ENCODE data around the gene CXorf58. TPM values are rescaled to one million over a fixed set of nuclear protein-coding genes. Genes with fewer than 3 reads are reported as not detected.

Gene CXorf58
- total and polyA plus RNA-seq, 9 of the 15 experiments (the other 6 are each of a cell fraction or from before 2014, with no cell fraction given): 0.10 to 0.27 (median 0.16) TPM; not detected in 3

DNA sequence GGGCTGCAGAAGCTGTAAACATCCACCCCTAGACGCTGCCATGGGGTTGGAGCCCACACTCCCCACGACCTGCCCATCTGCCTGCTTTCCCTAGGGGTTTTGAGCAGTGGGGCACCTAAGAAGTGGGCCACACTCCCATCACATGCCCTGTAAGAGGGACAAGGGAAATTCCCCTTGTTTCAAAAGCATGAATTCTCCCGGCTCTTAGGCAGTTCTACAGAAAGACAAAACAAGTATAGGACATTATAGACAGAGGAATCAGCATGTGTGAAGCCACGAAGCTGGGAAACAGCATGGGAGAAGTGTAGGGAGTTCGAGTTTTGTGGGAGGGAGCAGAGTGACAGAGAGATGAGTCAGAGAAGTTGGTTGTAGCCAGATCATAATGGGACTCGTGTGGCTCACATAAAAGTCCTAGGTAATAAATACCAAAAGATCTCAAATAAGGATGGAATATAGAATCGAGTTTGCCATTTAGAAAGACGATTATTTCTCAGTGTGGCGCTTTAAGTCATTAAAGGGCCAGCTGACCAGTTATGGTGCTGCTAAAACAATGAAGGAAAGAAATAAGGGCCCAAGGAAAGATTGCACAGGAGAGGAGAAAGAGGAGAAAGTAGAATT, 24.0 kb upstream of the CXorf58 start (continued):
- TF ChIP-seq HDAC8 (tag; IDR thresholded peaks at IDR 0.05): 0 out of 2 replicates have a peak, but pooled peaks have one; percentile 18
- TF ChIP-seq BHLHE40 (IDR thresholded peaks at IDR 0.05; ENCODE audit: low read length): no peak
- TF ChIP-seq ZNF384 (IDR thresholded peaks at IDR 0.05; ENCODE audit: low read depth, low read length): no peak
- TF ChIP-seq ZNF217 (CRISPR knock-in tag; IDR thresholded peaks at IDR 0.05): no peak
- no peak for TF ChIP-seq PYGO2 (tag; IDR thresholded peaks at IDR 0.05)
- TF ChIP-seq ZNF507 (tag; conservative IDR thresholded peaks at IDR 0.05): no peak
- TF ChIP-seq ZKSCAN8 (CRISPR knock-in tag; IDR thresholded peaks at IDR 0.05): 0 out of 2 replicates have a peak, but pooled peaks have one; percentile 50
- TF ChIP-seq, protein P1, sequence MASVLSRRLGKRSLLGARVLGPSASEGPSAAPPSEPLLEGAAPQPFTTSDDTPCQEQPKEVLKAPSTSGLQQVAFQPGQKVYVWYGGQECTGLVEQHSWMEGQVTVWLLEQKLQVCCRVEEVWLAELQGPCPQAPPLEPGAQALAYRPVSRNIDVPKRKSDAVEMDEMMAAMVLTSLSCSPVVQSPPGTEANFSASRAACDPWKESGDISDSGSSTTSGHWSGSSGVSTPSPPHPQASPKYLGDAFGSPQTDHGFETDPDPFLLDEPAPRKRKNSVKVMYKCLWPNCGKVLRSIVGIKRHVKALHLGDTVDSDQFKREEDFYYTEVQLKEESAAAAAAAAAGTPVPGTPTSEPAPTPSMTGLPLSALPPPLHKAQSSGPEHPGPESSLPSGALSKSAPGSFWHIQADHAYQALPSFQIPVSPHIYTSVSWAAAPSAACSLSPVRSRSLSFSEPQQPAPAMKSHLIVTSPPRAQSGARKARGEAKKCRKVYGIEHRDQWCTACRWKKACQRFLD (CRISPR knock-in tag; IDR thresholded peaks at IDR 0.05): peak; percentile 76; the same call in 1 of the 2 replicates
- TF ChIP-seq, protein P2, sequence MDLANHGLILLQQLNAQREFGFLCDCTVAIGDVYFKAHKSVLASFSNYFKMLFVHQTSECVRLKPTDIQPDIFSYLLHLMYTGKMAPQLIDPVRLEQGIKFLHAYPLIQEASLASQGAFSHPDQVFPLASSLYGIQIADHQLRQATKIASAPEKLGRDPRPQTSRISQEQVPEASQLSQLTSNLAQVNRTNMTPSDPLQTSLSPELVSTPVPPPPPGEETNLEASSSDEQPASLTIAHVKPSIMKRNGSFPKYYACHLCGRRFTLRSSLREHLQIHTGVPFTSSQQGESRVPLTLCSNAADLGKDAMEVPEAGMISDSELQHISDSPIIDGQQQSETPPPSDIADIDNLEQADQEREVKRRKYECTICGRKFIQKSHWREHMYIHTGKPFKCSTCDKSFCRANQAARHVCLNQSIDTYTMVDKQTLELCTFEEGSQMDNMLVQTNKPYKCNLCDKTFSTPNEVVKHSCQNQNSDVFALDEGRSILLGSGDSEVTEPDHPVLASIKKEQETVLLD (IDR thresholded peaks at IDR 0.05): 0 out of 2 replicates have a peak, but pooled peaks have one; percentile 44
- no peak for TF ChIP-seq THRB (CRISPR knock-in tag; conservative IDR thresholded peaks at IDR 0.05)
- TF ChIP-seq MYC (IDR thresholded peaks at IDR 0.05; ENCODE audit: low read depth, low read length): no peak
- TF ChIP-seq MYC (CRISPR knock-in tag; IDR thresholded peaks at IDR 0.05; ENCODE audit: borderline replicate concordance, low read depth): no peak
- peak; percentile 14 for TF ChIP-seq FOS (IDR thresholded peaks at IDR 0.05; ENCODE audit: extremely low read depth, insufficient read length)
- peak in 1 of 2 experiments; percentile 40; a peak in 1 of 4 replicates for TF ChIP-seq HDAC1 (IDR thresholded peaks at IDR 0.05)
- TF ChIP-seq ZNF197 (CRISPR knock-in tag; IDR thresholded peaks at IDR 0.05; ENCODE audit: low read depth): no peak
- TF ChIP-seq ZMIZ1 (IDR thresholded peaks at IDR 0.05; ENCODE audit: low read depth in 2 of 2, low read length in 2 of 2): no peak
- TF ChIP-seq RFX1 (IDR thresholded peaks at IDR 0.05): no peak
- TF ChIP-seq CREM (IDR thresholded peaks at IDR 0.05; ENCODE audit: low read depth): 0 out of 2 replicates have a peak, but pooled peaks have one; percentile 19
- TF ChIP-seq, protein P3, sequence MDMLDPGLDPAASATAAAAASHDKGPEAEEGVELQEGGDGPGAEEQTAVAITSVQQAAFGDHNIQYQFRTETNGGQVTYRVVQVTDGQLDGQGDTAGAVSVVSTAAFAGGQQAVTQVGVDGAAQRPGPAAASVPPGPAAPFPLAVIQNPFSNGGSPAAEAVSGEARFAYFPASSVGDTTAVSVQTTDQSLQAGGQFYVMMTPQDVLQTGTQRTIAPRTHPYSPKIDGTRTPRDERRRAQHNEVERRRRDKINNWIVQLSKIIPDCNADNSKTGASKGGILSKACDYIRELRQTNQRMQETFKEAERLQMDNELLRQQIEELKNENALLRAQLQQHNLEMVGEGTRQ (CRISPR knock-in tag; IDR thresholded peaks at IDR 0.05): no peak
- TF ChIP-seq EP400 (IDR thresholded peaks at IDR 0.05): peak; percentile 2; the same call in 1 of the 2 replicates
